K562 (cell line): Measurements from ENCODE around the gene COX18. TPM values are rescaled to one million over a fixed set of nuclear protein-coding genes. Genes with fewer than 3 reads are reported as not detected.

Source experiments
- ATF1 ChIP-seq, 2 experiments: fragments of 450-650 bp in 1 of 2; IDR thresholded peaks; 2 replicates each; pipeline ENCODE4 v1.6.1; 2016; ENCODE audit warnings: missing compliant biosample characterization in 1 of 2, missing genetic modification characterization in 1 of 2
- BDP1 ChIP-seq: IDR thresholded peaks from 3 replicates; pipeline ENCODE4 v1.6.1; 2011; ENCODE audit not compliant: insufficient read length, insufficient read depth
- DMBX1 ChIP-seq: fragments of 250-450 bp; sonication (Bioruptor Pico); IDR thresholded peaks from 2 replicates; pipeline ENCODE4 v1.8.0; 2022; ENCODE audit warnings: inconsistent platforms, mild to moderate bottlenecking, moderate library complexity, borderline replicate concordance
- FOXP1 ChIP-seq: sonication (generic); formaldehyde crosslinking; IDR thresholded peaks from 2 replicates; pipeline ENCODE4 v1.8.0; 2022; ENCODE audit warnings: mild to moderate bottlenecking, missing genetic modification reagents
- HOXB6 ChIP-seq: fragments of 250-450 bp; sonication (Bioruptor Pico); IDR thresholded peaks from 2 replicates; pipeline ENCODE4 v1.5.1; 2022; ENCODE audit warnings: mild to moderate bottlenecking, borderline replicate concordance
- HSF4 ChIP-seq: fragments of 250-450 bp; sonication (Bioruptor Pico); IDR thresholded peaks from 2 replicates; pipeline ENCODE4 v2.1.2; 2022; ENCODE audit warnings: mild to moderate bottlenecking, moderate library complexity, borderline replicate concordance
- ILF3 ChIP-seq: fragments of 450-650 bp; IDR thresholded peaks from 2 replicates; pipeline ENCODE4 v1.6.1; 2018; ENCODE audit warnings: antibody characterized with exemption, mild to moderate bottlenecking, moderate library complexity, borderline replicate concordance
- MCM2 ChIP-seq: fragments of 450-650 bp; IDR thresholded peaks from 2 replicates; pipeline ENCODE4 v1.6.1; 2017; ENCODE audit warnings: low read depth, mild to moderate bottlenecking
- NFRKB ChIP-seq: fragments of 450-650 bp; IDR thresholded peaks from 2 replicates; pipeline ENCODE4 v1.6.1; 2016; ENCODE audit warnings: low read depth
- NONO ChIP-seq, 2 experiments: fragments of 200-400 bp in 1 of 2; fragments of 450-650 bp in 1 of 2; formaldehyde crosslinking in 1 of 2; IDR thresholded peaks; 2 replicates each; pipeline ENCODE4 v1.6.1; 2017; ENCODE audit warnings: low read depth in 2 of 2, mild to moderate bottlenecking in 2 of 2, moderate library complexity in 2 of 2, low read length in 1 of 2
- PML ChIP-seq: IDR thresholded peaks from 2 replicates; pipeline ENCODE4 v1.6.1; 2012; ENCODE audit warnings: low read length, inconsistent platforms
- POLR2A ChIP-seq: fragments of 450-650 bp; conservative IDR thresholded peaks from 2 replicates; pipeline ENCODE4 v1.6.1; 2016
- RFX5 ChIP-seq: IDR thresholded peaks from 2 replicates; pipeline ENCODE4 v1.6.1; 2011; ENCODE audit warnings: low read depth, mild to moderate bottlenecking, improper control_type of control experiment, low read length
- XRCC5 ChIP-seq: fragments of 200-400 bp; formaldehyde crosslinking; IDR thresholded peaks from 2 replicates; pipeline ENCODE4 v1.6.1; 2017; ENCODE audit warnings: low read depth, mild to moderate bottlenecking, low read length
- YBX1 ChIP-seq: fragments of 450-650 bp; IDR thresholded peaks from 2 replicates; pipeline ENCODE4 v1.7.1; 2016; ENCODE audit warnings: mild to moderate bottlenecking
- ZBED1 ChIP-seq: IDR thresholded peaks from 2 replicates; pipeline ENCODE4 v1.6.1; 2014
- ZBTB1 ChIP-seq: sonication (generic); formaldehyde crosslinking; IDR thresholded peaks from 2 replicates; pipeline ENCODE4 v1.8.1; 2023; ENCODE audit warnings: missing genetic modification reagents, low read depth, mild to moderate bottlenecking, borderline replicate concordance
- ZBTB17 ChIP-seq: fragments of 450-650 bp; formaldehyde crosslinking; IDR thresholded peaks from 2 replicates; pipeline ENCODE4 v1.4.0; 2020; ENCODE audit warnings: mild to moderate bottlenecking
- ZNF431 ChIP-seq: sonication (generic); formaldehyde crosslinking; IDR thresholded peaks from 2 replicates; pipeline ENCODE4 v1.8.0; 2022; ENCODE audit warnings: mild to moderate bottlenecking, missing genetic modification reagents
- ZNF436 ChIP-seq: fragments of 250-450, 450-650 bp; sonication (Bioruptor Pico); formaldehyde crosslinking; IDR thresholded peaks from 2 replicates; pipeline ENCODE4 v1.7.0; 2020; ENCODE audit warnings: mild to moderate bottlenecking
- ZNF644 ChIP-seq: fragments of 200-800 bp; sonication (Bioruptor generic); IDR thresholded peaks from 2 replicates; pipeline ENCODE4 v1.6.1; 2016; ENCODE audit warnings: low read depth, missing genetic modification characterization, missing compliant biosample characterization
- ZNF778 ChIP-seq: fragments of 450-650 bp; formaldehyde crosslinking; IDR thresholded peaks from 2 replicates; pipeline ENCODE4 v1.4.0; 2020; ENCODE audit warnings: mild to moderate bottlenecking, moderate library complexity
- polyA plus RNA-seq, 8 experiments: library from polyadenylated mRNA; depleted of rRNA in 4 of 8; stranded (reverse) in 5 of 8; unstranded in 3 of 8; fragments of >200 nt; fragmentation: Nextera tagmentation in 2 of 8; fragmentation: Illumina TruSeq in 1 of 8; extraction: Ambion mirVana in 2 of 8; extraction: Trizol in 1 of 8; gene quantifications; 2 replicates each; pipeline versions ENCODE4 v1.2.1 to v1.2.3, GENCODE V29; 2011 to 2014; ENCODE audit warnings: inconsistent platforms in 1 of 8, missing spikeins in 1 of 8
- total RNA-seq, 7 experiments: library from RNA; depleted of rRNA in 6 of 7; stranded (reverse); fragments of >200 nt in 6 of 7; fragmentation: Illumina TruSeq in 2 of 7; extraction: Trizol in 2 of 7; gene quantifications; 2 replicates each; pipeline versions ENCODE4 v1.2.1 to v1.2.3, GENCODE V29; 2011 to 2021; ENCODE audit warnings: low replicate concordance in 1 of 7
- TF ChIP-seq, protein P1 (sequence below): fragments of 450-650 bp; IDR thresholded peaks from 2 replicates; pipeline ENCODE4 v1.6.1; 2014; ENCODE audit warnings: low read depth, mild to moderate bottlenecking, moderate library complexity, borderline replicate concordance
- TF ChIP-seq, protein P2 (sequence below), 3 experiments: fragments of 200-800 bp in 1 of 3; sonication (Bioruptor generic) in 1 of 3; sonication (generic) in 1 of 3; formaldehyde crosslinking in 1 of 3; IDR thresholded peaks; 2 replicates each; pipeline versions ENCODE4 v1.6.1 to v1.8.0; 2016 to 2022; ENCODE audit warnings: mild to moderate bottlenecking in 2 of 3, missing compliant biosample characterization in 2 of 3, missing genetic modification characterization in 2 of 3, missing genetic modification reagents in 1 of 3
- TF ChIP-seq, protein P3 (sequence below): fragments of 450-650 bp; IDR thresholded peaks from 2 replicates; pipeline ENCODE4 v1.6.1; 2018; ENCODE audit warnings: mild to moderate bottlenecking, low read depth; ENCODE audit not compliant: partially characterized antibody

The COX18 gene
- total and polyA plus RNA-seq, 9 of the 15 experiments (the other 6 are each of a cell fraction or from before 2014, with no cell fraction given), result 7.0 to 21.3 (median 14.7) TPM

DNA sequence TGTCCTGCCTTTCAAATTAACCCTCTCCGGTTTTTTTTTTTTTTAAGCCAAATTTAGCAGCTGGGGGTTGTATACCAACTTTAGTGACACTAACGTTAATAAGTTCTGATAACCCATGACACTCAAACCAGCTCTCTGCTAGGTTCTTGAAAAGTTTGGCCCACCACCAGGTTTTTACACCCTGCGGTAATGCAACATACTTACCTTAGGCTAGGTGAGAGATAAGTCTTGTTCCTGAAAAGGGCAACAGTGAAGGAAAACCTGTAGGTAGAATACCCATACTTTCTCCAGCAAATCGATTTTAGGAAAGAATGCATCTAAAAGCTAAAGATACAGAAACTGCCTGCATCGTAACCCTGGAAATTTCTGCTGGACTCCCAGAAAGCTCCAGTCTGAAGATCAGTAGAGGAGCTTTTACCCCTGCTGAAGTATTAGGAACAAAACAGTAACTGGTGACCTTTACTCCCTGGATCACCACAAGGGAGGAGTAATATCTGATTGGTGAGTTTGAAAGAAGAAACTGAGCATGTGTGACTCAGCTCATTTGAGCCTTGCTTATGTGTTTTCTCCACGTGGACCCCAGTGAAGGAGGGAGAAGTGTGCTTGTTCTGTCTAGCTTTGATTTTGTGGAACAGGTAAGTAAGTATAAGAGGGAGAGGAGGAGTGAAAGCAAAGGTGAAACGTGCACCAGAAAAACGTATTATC, 34.4 kb upstream of the COX18 start (continued):
- TF ChIP-seq NONO (IDR thresholded peaks at IDR 0.05; ENCODE audit: low read depth in 2 of 2, low read length in 1 of 2) (no peak), HOXB6 (no peak), MCM2 (no peak), ZNF778 (CRISPR knock-in tag) (no peak), DMBX1 (CRISPR knock-in tag) (no peak), ZBTB17 (CRISPR knock-in tag) (no peak), ZBED1 (no peak), ILF3 (no peak), BDP1 (no peak), XRCC5 (no peak), ATF1 (CRISPR knock-in tag; IDR thresholded peaks at IDR 0.05) (no peak), ATF1 (tag; IDR thresholded peaks at IDR 0.05) (no peak), HSF4 (no peak), ZNF436 (CRISPR knock-in tag) (no peak), PML (0 out of 2 replicates have a peak, but pooled peaks have one; percentile 20), ZBTB1 (CRISPR knock-in tag) (no peak), ZNF644 (tag) (no peak), FOXP1 (no peak), POLR2A (peak; percentile 60; the same call in 1 of the 2 replicates), YBX1 (no peak), NFRKB (no peak), ZNF431 (CRISPR knock-in tag) (no peak), RFX5 (no peak)
- TF ChIP-seq, protein P1, sequence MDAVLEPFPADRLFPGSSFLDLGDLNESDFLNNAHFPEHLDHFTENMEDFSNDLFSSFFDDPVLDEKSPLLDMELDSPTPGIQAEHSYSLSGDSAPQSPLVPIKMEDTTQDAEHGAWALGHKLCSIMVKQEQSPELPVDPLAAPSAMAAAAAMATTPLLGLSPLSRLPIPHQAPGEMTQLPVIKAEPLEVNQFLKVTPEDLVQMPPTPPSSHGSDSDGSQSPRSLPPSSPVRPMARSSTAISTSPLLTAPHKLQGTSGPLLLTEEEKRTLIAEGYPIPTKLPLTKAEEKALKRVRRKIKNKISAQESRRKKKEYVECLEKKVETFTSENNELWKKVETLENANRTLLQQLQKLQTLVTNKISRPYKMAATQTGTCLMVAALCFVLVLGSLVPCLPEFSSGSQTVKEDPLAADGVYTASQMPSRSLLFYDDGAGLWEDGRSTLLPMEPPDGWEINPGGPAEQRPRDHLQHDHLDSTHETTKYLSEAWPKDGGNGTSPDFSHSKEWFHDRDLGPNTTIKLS, result no peak; the same call in 1 of the 2 replicates
- TF ChIP-seq, protein P2, sequence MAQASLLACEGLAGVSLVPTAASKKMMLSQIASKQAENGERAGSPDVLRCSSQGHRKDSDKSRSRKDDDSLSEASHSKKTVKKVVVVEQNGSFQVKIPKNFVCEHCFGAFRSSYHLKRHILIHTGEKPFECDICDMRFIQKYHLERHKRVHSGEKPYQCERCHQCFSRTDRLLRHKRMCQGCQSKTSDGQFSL (CRISPR knock-in tag; IDR thresholded peaks at IDR 0.05), result no peak
- TF ChIP-seq, protein P2 (tag; IDR thresholded peaks at IDR 0.05), result no peak
- TF ChIP-seq, protein P3, sequence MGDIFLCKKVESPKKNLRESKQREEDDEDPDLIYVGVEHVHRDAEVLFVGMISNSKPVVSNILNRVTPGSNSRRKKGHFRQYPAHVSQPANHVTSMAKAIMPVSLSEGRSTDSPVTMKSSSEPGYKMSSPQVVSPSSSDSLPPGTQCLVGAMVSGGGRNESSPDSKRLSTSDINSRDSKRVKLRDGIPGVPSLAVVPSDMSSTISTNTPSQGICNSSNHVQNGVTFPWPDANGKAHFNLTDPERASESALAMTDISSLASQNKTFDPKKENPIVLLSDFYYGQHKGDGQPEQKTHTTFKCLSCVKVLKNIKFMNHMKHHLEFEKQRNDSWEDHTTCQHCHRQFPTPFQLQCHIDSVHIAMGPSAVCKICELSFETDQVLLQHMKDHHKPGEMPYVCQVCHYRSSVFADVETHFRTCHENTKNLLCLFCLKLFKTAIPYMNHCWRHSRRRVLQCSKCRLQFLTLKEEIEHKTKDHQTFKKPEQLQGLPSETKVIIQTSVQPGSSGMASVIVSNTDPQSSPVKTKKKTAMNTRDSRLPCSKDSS, result no peak
